Activated T-helper 9 cell treated with anti-CD3 and anti-CD28 coated beads, Interleukin-2, amount 50 U/mL, for 16 hours (primary cell): ENCODE data around the gene NCAM1.

Experiments
- DNase-seq: peaks from one replicate; pipeline ENCODE4 v3.0.0-alpha.2; 2020; ENCODE audit warnings: low read depth

NCAM1 gene

DNA sequence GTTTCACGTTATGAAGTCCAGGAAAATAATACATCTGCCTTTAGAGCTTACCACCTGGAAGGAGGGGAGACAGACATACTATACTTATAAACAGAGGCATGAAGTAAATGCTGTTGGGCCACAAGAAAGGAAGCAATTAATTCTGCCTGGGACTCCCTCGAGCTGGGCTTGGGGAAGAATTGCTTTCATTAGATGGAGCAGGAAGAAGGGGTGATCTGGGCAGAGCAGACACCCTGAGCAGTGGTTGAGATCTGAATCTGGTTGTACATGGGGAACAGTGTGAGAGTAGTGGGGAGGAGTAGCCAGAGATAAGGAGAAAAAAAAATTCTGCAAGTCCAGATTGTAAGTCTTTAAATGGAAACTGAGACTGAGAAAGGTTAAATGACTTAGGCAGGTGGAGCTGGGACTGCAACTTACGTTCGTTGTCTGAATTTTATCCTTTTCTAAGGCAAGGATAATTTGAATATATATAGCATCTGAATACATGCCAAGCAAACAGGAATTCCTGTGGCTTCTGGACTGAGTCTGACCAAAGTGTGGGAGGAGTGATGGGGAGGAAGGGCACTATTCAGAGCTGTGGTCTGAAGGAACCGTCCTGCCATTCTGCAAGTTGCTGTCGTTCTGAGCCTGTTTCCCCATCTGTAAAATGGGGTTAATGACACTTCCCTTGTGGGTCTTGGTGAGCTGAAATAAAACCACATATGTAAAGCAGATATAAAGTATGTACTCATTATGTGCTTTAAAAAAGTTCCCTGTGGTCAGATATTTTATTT is 7.9 kb downstream of the NCAM1 start:
- no peak for DNase-seq

DNA sequence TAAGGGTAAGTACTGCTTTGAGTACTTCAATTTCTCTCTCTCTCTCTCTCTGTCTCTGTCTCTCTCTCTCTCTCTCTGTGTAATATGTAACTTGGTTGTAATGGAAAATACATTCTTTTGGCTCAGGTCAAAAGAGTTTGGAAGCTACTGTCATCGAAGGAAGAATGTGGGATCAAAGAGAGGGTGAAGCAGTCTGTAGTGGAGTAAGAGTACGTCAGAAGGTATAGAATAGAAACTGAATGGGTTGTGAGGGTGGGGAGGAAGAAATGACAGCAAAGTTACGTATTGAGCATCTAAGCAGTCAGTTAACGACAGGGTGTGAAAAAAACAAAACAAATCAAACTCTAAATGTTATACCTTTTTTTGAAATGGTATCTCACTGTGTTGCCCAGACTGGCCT is 10.0 kb downstream of the NCAM1 start:
- DNase-seq = no peak

DNA sequence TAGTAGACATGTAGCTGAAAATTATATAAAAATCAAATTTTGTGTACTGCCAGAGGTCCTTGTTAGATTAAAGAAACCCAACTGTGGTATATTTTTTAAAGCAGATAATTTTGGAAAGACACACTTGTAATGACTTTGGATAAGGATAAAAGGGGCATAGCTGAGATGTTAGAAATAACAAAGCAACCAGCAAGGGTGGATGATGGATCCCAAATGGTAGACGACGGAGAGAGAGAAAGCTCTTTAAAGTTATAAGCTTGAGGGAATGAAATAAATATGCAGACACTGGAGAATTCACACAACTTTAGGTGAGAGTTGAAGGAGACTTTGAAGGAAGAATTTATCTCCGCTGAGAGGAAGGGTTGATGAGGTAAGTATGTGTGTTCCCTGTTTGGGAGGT is 10.6 kb downstream of the NCAM1 start:
- DNase-seq = no peak

DNA sequence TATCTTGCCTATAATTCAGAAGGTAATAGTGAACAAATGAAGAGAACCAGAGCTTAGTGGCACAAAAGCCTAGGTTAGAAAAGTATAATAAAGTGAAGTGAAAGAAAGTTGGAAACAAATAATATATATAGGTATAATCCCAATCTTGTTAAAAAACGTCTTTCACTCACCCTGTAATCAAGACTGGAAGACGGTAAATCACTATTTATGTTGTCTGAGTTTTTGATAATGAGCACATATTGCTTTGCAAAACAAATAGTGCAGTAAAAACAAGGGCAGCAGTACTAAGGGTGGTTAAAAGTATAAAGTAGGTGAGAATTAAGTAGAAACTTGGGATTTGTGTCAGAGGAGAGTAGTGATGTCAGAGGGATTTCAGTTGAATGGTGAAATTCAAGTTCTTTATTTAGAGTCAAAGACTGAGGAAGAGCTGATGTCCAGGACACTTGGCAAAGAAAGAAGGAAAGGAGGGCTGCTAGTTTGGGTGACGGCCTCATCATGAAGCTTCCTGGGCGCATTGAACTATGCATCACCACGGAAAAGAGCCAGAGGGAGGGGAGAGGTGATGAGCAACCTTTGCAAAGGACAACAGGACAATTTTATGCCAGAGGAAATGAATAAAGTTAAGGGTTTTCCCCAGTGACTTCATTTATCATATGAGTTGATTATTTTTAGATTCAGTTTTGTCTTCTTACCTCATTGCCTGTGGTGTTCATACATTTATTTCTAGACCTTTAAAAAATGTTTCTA is 11.4 kb downstream of the NCAM1 start:
- DNase-seq = no peak

DNA sequence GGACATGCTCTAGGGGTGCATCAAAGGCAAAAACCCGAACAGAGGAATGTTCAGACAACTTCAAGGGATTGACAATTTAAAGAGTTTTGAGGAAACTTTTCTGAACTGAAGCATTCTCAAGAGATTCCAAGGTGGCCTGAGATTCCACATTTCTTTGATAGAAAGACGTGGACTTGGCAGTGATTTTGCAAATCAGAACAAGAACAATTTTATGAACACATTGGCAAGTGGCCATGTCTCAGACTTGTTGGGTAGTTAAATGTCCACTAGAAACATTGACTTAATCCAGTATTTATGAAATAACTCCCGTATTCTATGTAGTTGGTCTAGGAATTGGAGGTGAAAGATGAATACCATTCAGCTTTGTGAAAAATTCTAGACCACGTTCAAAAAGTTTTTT is 13.8 kb downstream of the NCAM1 start:
- no peak for DNase-seq

DNA sequence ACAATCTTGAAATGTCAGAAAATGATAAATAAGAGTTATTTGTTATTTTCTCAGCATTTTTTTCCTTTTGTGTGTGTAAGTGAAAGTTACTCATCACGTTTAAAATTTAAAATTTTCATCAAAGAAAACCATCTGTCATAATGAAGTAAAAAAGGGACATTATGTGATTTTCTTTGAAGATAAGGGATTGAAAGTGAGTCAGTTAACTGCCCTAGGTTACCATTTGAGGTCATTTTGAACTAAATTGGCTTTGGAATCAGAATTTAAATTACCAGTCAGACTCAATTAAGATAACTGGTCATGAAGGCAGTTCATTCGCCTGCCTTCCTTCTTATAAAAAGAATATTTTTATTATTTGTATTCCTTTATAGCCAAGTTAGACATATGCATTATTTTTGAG is 14.3 kb downstream of the NCAM1 start:
- DNase-seq = no peak

DNA sequence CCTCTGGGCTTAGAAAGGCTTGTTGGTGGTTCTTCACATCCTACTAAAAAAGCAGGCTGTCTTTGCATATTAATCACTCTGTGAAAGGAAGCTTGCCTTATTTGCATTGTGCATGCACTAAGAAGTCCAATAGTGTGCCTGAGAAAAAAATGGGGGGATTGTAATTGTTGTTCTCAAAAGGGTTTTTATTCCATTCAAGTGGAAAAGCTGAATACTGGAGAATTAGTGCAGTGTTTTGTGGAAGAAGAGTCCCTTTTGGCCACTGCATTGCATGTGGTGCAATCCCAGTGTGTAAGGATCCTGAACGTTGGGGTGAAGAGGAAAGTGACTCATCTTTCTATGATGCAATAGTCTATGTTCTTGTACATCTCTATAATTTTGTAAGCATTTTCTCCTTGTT is 16.5 kb downstream of the NCAM1 start:
- DNase-seq = no peak

DNA sequence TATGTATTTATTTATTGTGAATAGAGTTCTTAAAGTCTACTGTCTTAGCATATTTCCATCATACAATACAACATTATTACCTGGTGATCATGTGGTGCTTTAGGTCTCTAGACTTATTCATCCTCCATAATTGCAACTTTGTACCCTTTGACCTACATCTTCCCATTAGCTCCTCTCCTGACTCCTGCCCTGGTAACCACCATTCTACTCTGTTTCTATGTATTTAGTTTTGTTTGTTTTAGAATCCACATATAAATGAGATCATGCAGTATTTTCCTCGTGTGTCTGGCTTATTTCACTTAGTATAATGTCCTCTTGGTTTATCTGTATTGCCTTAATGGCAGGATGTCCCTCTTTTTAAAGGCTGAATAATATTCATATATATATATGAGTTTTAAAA is 22.7 kb downstream of the NCAM1 start:
- no peak for DNase-seq

DNA sequence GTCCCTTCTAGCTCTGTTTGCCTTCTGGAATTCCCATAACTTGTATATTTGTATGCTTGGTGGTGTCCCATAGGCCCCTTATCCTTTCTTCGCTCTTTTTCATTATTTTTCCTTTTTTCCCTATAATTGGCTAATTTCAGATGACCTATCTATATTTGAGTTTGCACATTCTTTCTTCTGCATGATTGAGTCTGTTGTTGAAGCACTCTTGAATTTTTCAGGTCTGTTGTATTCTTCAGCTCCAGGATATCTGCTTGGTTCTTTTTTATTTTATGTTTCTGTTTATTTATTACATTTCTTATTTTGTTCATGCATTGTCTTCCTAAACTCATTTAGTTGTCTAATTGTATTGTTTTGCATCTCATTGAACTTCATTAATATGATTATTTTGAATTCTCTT is 28.0 kb downstream of the NCAM1 start:
- no peak for DNase-seq

DNA sequence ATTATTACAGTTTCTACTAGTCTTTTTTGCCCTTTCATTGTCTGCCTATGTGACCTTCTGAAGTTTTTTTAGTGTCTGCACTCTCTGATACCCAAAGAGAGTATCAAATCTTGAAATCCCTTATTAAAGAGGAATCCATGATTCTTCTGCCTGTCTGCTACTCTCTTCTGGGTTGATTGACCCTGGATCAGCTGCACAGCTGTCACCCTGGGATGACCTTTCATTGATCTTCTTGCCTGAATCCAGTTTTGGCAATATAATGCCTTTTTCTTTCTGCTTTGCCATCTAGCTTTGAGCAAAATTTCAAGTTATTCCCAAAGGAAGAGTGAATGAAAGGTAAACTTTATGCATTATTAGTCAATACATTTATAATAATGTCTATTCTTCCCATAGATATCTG is 32.6 kb downstream of the NCAM1 start:
- DNase-seq = no peak

DNA sequence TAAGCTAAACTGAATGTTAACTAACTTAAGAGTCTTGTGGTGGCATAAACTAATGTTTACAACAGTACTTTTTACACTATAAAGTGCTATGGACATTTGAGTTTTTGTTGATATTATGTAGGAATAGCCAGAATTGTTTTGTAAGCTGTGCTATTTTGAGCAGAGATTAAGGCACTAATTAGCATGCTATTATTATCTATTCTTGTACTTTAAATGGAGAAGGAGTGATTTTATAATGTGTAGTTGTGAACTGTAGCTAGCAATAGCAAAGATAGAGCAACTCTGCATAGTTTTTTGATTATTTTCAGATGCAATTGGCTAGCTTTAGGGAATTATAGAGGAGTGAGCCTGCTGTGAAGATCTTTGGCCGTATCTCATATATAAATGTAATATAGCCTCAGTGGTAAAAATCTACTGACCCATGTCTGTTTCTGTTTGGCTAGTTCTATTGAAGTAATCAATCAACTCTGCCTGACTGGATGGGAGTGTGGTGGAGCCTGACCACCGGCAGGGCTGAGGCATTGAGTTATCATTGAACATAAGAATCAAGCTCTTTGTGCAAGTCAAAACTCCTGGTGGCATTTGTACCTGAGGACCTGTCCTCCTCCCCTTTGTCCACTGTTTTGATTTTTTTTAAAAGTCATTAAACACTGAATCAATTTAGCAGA is 34.3 kb downstream of the NCAM1 start:
- no peak for DNase-seq

DNA sequence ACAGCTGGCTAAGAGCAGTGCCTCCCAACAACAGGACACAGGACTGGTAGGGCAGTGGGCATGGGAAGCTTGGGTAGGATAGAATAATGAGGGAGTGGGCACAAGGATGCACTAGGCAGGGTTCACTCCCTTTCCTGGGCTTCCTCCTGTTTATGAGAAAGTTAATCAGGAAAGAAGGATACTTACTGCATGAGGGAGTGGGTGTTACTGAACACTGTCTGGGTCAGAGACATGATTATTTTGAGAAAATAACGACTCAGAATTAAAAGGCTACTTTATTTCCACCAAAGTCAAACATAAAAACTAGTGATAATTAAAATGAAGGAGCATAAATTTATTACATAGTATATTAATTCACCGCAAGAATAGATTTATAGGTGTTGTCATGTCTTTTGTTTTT is 35.8 kb downstream of the NCAM1 start:
- no peak for DNase-seq

DNA sequence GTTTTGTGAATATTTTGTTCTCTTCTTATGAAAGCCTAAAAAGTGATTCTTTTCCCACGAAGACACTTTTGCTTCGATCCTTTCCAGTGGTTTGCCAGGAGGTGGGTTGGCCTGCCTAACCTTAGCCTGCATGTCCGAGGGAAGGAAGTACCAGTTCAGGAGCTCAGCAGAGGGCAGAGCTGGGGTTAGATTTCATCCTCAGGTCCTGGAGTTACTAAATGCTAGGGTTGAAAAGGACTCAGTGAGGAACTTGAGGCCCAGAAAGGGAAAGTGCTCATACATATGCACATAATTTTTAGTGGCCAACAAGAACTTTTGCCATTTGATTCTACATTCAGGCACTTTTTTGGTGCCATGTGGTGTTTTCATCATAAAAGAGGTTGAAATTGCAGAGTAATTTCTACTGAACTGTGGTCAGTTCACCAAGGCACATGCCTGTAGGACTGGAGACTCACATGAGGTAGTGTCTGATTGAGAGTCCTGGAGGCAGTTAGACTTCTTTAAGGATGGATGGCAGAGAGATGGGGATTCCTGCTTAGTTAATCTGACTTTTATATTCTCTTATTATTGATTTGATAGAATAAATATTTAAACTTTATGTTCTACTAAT is 36.7 kb downstream of the NCAM1 start:
- no peak for DNase-seq

DNA sequence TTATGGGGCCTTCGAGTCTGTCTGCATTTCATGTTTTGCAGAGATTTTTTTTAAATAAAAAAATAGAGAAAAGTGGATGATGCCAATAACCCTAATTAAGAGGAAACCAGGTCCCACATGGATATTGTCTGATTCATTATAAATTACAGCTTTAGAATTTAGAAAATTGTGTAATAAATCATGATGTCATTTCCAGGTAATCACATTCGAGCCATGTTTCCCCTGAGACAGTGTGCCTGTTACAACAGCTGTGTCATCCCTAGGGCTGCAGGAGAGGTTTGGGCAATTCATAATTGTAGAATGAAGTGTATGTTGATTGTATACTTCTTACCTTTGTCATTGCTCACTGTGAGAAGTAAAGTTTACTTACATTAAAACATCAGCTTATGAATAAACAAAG is 38.3 kb downstream of the NCAM1 start:
- no peak for DNase-seq

DNA sequence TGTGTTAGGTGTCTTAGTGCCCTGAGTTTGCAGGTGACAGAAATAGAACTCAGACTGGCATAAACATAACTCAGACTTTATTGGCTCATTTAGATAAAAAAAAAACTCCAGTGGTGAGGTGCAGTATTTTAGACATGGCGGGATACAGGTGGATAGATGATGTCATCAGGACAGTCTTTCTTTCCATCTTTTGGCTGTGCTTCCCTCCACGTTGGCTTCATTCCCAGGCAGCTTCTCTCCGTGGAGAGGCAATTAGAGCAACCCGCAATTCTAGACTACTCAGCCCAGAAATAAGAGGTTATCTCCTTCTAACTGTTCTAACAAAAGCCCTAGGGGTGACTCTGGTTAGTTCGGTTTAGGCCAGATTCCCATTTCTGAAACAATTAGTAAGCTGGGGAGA is 40.5 kb downstream of the NCAM1 start:
- DNase-seq = no peak

DNA sequence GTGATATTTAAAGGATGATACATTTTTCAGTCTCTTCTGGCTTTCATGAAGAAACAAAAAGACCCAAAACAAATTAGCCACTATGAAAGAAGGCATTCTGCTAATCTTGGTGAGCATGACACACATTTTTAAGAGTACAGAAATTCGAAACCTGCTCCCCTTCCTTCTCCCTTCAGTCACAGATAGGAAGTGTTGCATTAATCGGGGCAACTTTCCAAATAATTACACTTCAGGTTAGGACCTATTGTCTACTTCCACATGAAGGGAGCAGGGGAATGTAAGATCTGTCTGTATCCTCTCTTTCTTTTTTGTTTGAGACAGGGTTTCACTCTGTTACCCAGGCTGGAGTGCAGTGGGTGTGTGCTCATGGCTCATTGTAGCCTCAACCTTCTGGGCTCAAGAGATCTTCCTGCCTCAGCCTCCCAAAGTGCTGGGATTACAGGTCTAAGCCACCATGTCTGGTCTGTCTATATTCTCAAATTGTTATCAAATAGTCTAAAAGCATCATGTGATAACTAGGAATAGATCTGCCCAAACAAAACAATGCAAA is 45.8 kb downstream of the NCAM1 start:
- no peak for DNase-seq

DNA sequence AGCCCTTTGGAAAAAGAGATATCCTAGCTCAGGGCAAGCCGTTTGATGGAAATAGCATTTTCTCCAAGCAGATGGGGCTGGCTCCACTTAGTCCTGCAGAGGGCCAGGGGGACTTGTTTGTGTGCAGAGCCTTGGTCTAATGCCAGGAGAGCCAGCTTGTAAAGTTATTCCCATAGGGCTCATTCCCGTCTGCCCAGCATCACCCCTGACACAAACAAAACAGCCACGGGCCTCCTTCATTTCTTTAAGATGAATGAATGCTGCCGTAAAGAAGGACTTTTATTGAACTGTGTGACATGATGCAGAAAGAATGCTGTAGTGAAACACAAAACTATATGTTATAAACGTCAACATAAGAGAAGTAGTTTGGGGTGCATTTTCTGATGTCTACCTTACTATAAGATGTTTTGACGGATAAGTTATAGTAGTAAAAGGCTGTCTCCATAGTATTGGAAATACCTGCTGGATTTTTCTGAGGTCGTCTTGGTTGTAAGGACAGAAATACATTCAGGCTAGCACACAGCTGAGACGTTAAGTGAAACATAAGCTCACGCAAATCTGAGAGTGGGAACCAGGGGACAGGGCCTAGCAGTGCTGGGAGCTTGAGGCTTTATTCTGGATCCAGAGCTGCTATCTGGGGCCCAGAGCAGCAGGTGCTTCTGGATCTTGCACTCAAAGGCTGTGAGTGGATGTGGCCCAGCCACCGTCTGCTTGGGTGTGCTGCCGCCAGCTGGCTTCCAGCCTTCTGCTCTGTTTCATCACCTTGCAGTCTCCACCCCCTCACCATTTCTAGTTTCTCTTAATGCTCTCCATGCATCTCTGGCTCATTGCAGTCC is 53.3 kb downstream of the NCAM1 start:
- DNase-seq = no peak

DNA sequence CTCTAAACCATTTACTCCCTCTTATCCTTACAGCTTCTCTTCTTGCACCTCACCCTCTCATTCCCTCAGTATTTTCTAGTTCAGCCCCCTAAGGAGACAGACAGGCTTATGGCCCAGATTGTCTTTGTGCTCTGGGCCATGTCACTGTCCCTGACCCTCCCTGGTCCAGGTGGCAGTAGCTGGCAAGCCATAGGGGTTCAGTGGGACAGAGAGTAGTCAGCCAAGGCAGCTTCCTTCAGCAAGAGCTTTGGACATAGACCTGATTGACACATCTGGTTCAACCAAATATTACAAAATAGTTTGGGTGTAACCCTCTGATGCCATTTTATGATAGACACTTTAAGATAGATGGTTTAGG is 53.9 kb downstream of the NCAM1 start:
- no peak for DNase-seq

DNA sequence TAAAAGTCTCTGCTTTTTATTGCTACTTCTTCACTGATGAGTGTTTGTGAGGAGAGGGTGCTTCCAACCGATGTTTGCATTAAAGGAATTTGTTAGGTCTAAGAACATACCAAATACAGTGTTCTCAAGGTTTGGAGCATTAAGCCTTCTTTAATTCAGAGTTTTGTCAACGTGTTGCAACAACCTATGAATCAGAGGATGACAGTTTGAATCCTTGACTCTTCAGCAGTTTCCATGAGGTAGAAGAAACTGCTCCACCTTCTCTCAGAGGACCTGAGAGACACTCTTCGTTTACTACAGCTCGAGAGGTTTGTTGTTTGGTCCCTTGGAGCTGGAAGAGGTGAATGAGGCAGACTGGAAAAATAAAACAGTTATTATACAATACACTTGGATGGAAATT is 55.7 kb downstream of the NCAM1 start:
- no peak for DNase-seq

DNA sequence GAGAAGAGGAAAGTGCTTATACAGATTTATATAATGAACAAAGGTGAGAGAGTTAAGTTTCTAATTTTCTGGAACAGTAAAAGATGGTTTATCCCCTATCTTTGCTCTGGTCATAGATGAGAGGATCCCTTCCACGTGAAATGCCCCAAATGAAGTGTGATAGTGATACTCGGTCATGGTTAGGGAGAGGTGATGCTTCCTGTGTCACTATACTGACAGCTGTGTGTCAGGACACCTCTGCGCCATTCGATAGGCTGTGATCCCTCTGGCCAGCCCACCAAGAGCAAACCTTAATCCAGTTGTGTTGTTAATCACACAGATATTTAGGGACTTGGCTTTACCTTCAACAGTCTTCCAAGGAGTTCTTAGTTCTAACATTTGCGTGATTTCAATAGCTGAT is 57.7 kb downstream of the NCAM1 start:
- DNase-seq = no peak

DNA sequence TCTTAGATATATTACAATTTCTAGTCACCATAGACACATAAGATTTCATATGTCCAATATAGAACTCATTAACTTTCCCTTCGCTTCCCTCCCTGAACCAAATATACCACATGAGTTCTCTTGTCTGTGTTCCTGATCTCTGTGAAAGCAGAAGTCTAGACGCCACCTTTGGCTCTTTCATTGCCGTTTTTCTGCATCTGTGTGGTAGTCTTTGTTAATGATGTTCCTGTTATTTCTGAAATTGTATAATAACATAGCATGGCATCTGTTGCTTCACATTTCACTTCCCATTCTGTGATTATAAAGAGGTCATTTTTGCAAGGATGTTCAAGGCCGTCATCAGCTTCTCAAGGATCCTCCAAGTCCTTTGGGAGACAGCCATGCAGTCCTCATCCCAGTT is 58.5 kb downstream of the NCAM1 start:
- DNase-seq = no peak

DNA sequence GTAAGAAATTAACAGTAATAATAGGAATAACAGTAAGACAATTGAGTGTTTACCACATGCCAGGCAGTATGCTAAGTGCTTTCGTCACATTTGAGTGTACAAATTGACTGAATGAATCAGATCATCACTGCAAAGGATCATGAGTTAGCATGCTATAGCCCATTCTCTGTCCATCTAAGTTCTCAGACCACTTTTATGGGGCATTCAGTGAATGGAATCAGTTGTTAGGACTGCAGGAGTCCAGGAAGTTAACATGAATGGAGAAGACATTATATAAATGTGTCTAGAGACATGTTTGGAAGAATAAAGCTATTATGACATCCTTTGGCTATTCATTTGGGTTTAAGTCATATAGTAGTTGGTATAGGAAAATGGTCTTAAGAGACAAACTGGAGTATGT is 59.9 kb downstream of the NCAM1 start:
- DNase-seq = no peak
